ENCODE measurements around the gene ATP13A1. TPM values are rescaled to one million over a fixed set of nuclear protein-coding genes. Genes with fewer than 3 reads are reported as not detected.

The ATP13A1 gene
- total and polyA plus RNA-seq, 7 experiments from 2014 or later = 22.2 to 138 (median 97.7) TPM

DNA sequence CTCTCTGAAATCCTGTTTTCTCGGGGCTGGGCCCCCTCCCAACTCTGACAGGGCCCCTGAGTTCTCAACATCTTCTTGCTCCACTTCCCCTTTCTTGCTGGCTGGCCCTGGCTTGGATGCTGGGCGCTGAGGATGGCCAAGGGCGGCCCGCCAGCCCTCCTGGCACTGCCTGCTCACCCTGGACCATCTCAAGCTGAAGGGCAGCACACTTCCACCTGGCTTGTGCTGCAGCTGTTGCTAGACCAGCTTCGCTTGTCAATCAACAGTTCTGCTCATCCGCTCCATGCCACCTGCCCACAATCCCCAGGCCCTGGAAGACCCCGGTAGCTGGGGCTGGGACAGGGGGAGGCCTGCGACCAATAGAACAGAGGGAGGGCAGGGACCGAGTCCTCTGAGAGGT is 13.1 kb downstream of the ATP13A1 start:
- Mint-ChIP-seq H3K27ac (peak overlapping the region in 4 of 9 donors; percentile 51 to 62 (median 55)), H3K27me3 (no peaks in the 10 kb centered on the region), H3K36me3 (peaks cover 0 to 29% (median 12%) of the 10 kb centered on the region in 5 donors), H3K4me3 (no peak overlapping the region), H3K4me1 (peaks cover 0 to 6% (median 0%) of the 10 kb centered on the region in 7 donors), H3K9me3 (no peaks in the 10 kb centered on the region)
- intact Hi-C loops (cut with micrococcal nuclease) = no loop called here
- H3K36me3 ChIP-seq (ENCODE audit: control insufficient read depth in 2 of 3, insufficient read depth in 3 of 3, low read length in 3 of 3) = peaks cover 4 to 93% (median 24%) of the 10 kb centered on the region in 3 experiments
- no peaks in the 10 kb centered on the region for H3K27me3 ChIP-seq (ENCODE audit: control insufficient read depth in 2 of 2, insufficient read depth in 2 of 2, low read length in 2 of 2)
- H3K9me3 ChIP-seq (ENCODE audit: control insufficient read depth in 2 of 3, low read length in 3 of 3) = no peaks in the 10 kb centered on the region
- no peak for ATAC-seq
- no peak overlapping the region for H3K27ac ChIP-seq (ENCODE audit: low read depth, low read length)
- H3K4me3 ChIP-seq (ENCODE audit: low read length) = no peak overlapping the region
- CTCF ChIA-PET = interaction anchor here (0.7 kb wide), 1 partner anchor 18 kb away, joined by 3 read pairs; no protein-coding TSS in a partner anchor
- no peaks in the 10 kb centered on the region for H3K4me1 ChIP-seq (ENCODE audit: control insufficient read depth in 2 of 2, insufficient read depth in 2 of 2, low read length in 2 of 2)
- POLR2A ChIA-PET = interaction anchor here (1.0 to 1.1 kb wide), 4 partner anchors 13 to 164 kb away, joined by 3 to 4 read pairs (median 4); partner anchors contain the start of genes ATP13A1 and ZNF101
- DNase-seq = peak in 1 of 9 donors; percentile 6

DNA sequence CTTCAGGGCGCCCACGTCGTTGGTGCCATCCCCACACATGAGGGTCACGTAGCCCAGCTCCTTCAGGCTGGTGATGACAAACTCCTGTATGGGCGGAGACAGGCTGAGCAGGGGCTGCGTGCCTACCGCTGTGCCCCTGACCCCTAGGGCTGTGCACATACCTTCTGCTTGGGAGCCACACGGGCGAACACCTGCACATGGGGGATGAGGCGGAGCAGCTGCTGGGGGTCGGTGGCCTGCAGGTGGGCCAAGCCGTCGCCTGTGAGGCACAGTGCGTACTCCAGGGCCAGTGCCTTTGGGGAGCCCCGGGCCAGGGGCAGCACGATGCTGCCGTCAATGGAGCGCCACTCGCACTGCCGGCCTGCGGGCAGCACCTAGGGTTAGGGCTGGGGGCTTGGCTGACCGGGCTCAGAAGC is 13.9 kb downstream of the ATP13A1 start:
- Histone ChIP-seq H3K9me3 (ENCODE audit: control insufficient read depth in 2 of 3, low read length in 3 of 3) (no peaks in the 10 kb centered on the region), H3K27me3 (ENCODE audit: control insufficient read depth in 2 of 2, insufficient read depth in 2 of 2, low read length in 2 of 2) (no peaks in the 10 kb centered on the region), H3K4me1 (ENCODE audit: control insufficient read depth in 2 of 2, insufficient read depth in 2 of 2, low read length in 2 of 2) (no peaks in the 10 kb centered on the region), H3K36me3 (ENCODE audit: control insufficient read depth in 2 of 3, insufficient read depth in 3 of 3, low read length in 3 of 3) (peaks cover 4 to 93% (median 17%) of the 10 kb centered on the region in 3 experiments), H3K4me3 (ENCODE audit: low read length) (no peak overlapping the region), H3K27ac (ENCODE audit: low read depth, low read length) (no peak overlapping the region)
- intact Hi-C loops (cut with micrococcal nuclease) = no loop called here
- no peak for ATAC-seq
- no peaks in the 10 kb centered on the region for H3K9me3 Mint-ChIP-seq
- H3K4me1 Mint-ChIP-seq = peaks cover 0 to 4% (median 0%) of the 10 kb centered on the region in 7 donors
- DNase-seq = peak in 1 of 9 donors; percentile 5
- no peaks in the 10 kb centered on the region for H3K27me3 Mint-ChIP-seq
- peaks cover 0 to 30% (median 12%) of the 10 kb centered on the region in 5 donors for H3K36me3 Mint-ChIP-seq
- H3K27ac Mint-ChIP-seq = no peak overlapping the region
- ChIA-PET CTCF (no interaction called here), POLR2A (interaction anchor here (1.1 kb wide), 1 partner anchor 117 kb away, joined by 3 read pairs; no protein-coding TSS in a partner anchor)
- no peak overlapping the region for H3K4me3 Mint-ChIP-seq

DNA sequence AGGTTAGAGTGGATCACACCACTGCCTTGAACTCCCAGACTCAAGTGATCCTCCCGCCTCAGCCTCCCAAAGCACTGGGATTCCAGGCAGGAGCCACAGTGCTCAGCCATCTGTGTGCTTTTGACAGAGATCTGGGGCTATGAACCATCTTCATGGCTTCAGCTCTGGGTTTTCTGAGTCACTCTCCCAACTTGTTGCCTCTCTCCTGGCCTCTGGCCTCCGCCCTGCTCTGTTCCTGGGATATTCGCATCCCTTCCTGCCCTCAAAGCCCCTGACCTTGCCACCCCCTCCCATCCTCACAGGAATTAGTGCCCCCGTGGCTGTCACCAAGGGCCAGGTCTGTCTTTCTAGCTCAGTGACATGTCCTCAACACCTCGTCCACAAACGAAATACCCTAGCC is 14.3 kb downstream of the ATP13A1 start:
- no peak for DNase-seq
- Mint-ChIP-seq H3K27ac (peak overlapping the region in 1 of 9 donors; percentile 54), H3K4me3 (no peak overlapping the region), H3K4me1 (peaks cover 0 to 4% (median 0%) of the 10 kb centered on the region in 7 donors), H3K9me3 (no peaks in the 10 kb centered on the region), H3K27me3 (no peaks in the 10 kb centered on the region), H3K36me3 (peaks cover 0 to 32% (median 12%) of the 10 kb centered on the region in 5 donors)
- H3K4me3 ChIP-seq (ENCODE audit: low read length) = no peak overlapping the region
- intact Hi-C loops (cut with micrococcal nuclease) = no loop called here
- no peak overlapping the region for H3K27ac ChIP-seq (ENCODE audit: low read depth, low read length)
- H3K36me3 ChIP-seq (ENCODE audit: control insufficient read depth in 2 of 3, insufficient read depth in 3 of 3, low read length in 3 of 3) = peaks cover 4 to 93% (median 14%) of the 10 kb centered on the region in 3 experiments
- H3K27me3 ChIP-seq (ENCODE audit: control insufficient read depth in 2 of 2, insufficient read depth in 2 of 2, low read length in 2 of 2) = no peaks in the 10 kb centered on the region
- POLR2A ChIA-PET = interaction anchor here (1.1 kb wide), 1 partner anchor 117 kb away, joined by 3 read pairs; no protein-coding TSS in a partner anchor
- CTCF ChIA-PET = interaction anchor here (1.4 kb wide), 1 partner anchor 117 kb away, joined by 3 read pairs; no protein-coding TSS in a partner anchor
- H3K9me3 ChIP-seq (ENCODE audit: control insufficient read depth in 2 of 3, low read length in 3 of 3) = no peaks in the 10 kb centered on the region
- no peak for ATAC-seq
- H3K4me1 ChIP-seq (ENCODE audit: control insufficient read depth in 2 of 2, insufficient read depth in 2 of 2, low read length in 2 of 2) = peaks cover under 1% of the 10 kb centered on the region in 2 donors

DNA sequence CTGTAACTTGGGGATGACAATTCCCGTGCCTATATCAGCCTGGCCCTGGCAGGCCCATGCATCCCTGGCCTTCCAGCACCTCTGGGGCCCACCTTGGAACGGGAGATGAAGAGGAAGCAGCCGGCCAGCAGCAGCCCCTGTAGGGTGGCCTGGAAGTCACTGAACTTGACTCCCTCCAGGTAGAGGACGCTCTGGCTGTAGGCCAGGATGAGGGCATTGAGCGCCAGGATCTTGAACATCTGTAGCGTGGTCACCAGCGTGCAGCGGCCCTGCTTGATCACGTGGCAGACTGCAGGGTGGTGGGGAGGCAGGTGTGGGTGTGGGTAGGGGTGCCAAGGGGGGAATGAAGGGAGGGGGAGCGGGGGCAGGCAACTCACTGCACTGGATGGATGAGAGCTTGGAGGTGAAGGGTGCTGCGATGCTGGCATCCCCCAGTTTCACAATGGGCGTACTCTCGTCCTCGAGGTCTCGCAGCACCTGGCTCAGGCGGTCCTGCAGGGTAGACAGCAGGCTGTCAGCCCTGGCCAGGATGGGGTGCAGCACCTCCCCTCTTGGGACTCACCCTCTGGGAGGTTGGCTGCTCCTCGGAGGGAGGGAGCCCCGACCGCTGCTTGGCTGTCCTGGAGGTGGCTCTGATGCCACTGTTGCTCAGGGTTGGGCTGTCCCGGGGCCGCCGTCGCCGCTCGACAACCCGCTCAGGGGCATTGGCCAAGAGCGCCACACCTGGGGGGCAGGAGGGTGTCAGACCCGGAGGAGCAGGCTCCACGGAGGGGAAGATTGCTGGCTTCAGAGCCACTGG is 16.2 kb downstream of the ATP13A1 start:
- H3K9me3 Mint-ChIP-seq = no peaks in the 10 kb centered on the region
- intact Hi-C loops (cut with micrococcal nuclease) = no loop called here
- no peak overlapping the region for H3K4me3 Mint-ChIP-seq

DNA sequence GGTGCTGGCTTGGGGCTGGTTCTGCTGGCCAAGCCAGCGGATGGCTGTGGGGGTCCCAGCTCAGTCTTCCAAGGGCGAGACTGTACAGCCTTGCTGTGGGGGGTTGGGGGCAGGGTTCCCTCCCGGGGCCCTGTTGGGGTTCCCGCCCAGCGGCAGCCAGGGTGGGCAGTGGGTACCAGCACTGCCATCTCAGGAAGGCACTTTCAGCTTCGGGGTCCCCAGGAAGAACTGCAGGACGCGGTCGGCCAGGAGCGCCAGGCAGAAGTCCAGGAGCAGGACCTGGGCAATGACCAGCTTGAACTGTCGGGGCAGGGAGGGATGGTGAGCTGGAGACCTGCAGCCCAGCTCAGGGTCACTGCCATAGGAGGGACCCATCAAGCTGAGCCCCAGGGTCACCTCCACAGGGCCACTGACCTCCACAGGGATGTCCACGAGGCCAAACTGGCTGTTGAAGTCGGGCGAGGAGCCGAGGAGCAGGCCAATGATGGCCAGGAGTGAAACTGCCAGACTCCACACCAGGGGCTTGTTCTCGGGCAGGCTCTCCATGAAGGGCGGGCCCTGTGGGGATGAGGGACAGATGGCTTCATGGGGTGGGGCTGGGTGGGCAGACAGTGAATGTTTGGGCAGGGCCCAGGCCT is 18.1 kb downstream of the ATP13A1 start:
- H3K4me3 ChIP-seq (ENCODE audit: low read length) = no peak overlapping the region
- intact Hi-C loops (cut with micrococcal nuclease) = no loop called here
- Mint-ChIP-seq H3K9me3 (no peaks in the 10 kb centered on the region), H3K4me3 (no peak overlapping the region), H3K27me3 (no peaks in the 10 kb centered on the region), H3K27ac (peak overlapping the region in 3 of 9 donors; percentile 13 to 95 (median 21)), H3K4me1 (peaks cover 8 to 19% (median 13%) of the 10 kb centered on the region in 7 donors), H3K36me3 (peaks cover 0 to 25% (median 0%) of the 10 kb centered on the region in 5 donors)
- POLR2A ChIA-PET = interaction anchor here (2.5 to 3.2 kb wide), 2 partner anchors 23 to 112 kb away, joined by 19 to 30 read pairs; partner anchors contain the start of gene ZNF101
- peaks cover 0 to 70% (median 3%) of the 10 kb centered on the region in 3 experiments for H3K36me3 ChIP-seq (ENCODE audit: control insufficient read depth in 2 of 3, insufficient read depth in 3 of 3, low read length in 3 of 3)
- ATAC-seq = no peak
- peak overlapping the region; percentile 18 for H3K27ac ChIP-seq (ENCODE audit: low read depth, low read length)
- peaks cover 10 to 18% of the 10 kb centered on the region in 2 donors for H3K4me1 ChIP-seq (ENCODE audit: control insufficient read depth in 2 of 2, insufficient read depth in 2 of 2, low read length in 2 of 2)
- CTCF ChIA-PET = interaction anchor here (1.0 to 1.1 kb wide), 4 partner anchors 12 to 113 kb away, joined by 3 to 7 read pairs (median 3); no protein-coding TSS in a partner anchor
- no peaks in the 10 kb centered on the region for H3K9me3 ChIP-seq (ENCODE audit: control insufficient read depth in 2 of 3, low read length in 3 of 3)
- no peak for DNase-seq
- no peaks in the 10 kb centered on the region for H3K27me3 ChIP-seq (ENCODE audit: control insufficient read depth in 2 of 2, insufficient read depth in 2 of 2, low read length in 2 of 2)

More for the DNA sequence above, 16.2 kb downstream of the ATP13A1 start:
- peak overlapping the region in 1 of 9 donors; percentile 59 for H3K27ac Mint-ChIP-seq
- no peaks in the 10 kb centered on the region for H3K9me3 ChIP-seq (ENCODE audit: control insufficient read depth in 2 of 3, low read length in 3 of 3)
- H3K36me3 Mint-ChIP-seq = peaks cover 0 to 28% (median 4%) of the 10 kb centered on the region in 5 donors
- no peaks in the 10 kb centered on the region for H3K27me3 Mint-ChIP-seq
- no peaks in the 10 kb centered on the region for H3K27me3 ChIP-seq (ENCODE audit: control insufficient read depth in 2 of 2, insufficient read depth in 2 of 2, low read length in 2 of 2)
- DNase-seq (no peak), ATAC-seq (no peak)
- no peak overlapping the region for H3K4me3 ChIP-seq (ENCODE audit: low read length)
- peaks cover 0 to 77% (median 12%) of the 10 kb centered on the region in 3 experiments for H3K36me3 ChIP-seq (ENCODE audit: control insufficient read depth in 2 of 3, insufficient read depth in 3 of 3, low read length in 3 of 3)
- CTCF ChIA-PET = no interaction called here
- no peak overlapping the region for H3K27ac ChIP-seq (ENCODE audit: low read depth, low read length)
- POLR2A ChIA-PET = no interaction called here
- peaks cover 2 to 13% (median 8%) of the 10 kb centered on the region in 7 donors for H3K4me1 Mint-ChIP-seq
- peaks cover 5% of the 10 kb centered on the region in 2 donors for H3K4me1 ChIP-seq (ENCODE audit: control insufficient read depth in 2 of 2, insufficient read depth in 2 of 2, low read length in 2 of 2)

DNA sequence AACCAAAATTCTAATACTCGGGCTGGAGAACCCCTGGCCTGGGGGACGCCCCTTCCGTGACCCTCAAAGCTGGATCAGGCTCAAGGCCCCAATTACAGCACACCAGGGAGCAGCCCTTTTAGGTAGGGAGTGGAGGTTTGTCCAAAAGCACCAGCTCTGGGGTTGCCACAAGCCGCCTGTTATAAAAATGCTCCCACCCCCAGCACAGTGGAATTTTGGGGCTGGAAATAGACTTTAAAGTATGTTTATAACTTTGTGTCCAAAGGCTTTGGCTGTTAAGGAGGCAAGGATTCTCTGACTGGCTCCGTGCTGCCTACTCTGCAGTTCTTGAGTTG is 19.5 kb downstream of the ATP13A1 start:
- Mint-ChIP-seq H3K4me3 (peak overlapping the region; percentile 93 to 100 (median 98)), H3K27ac (peak overlapping the region; percentile 88 to 98 (median 97)), H3K27me3 (no peaks in the 10 kb centered on the region), H3K36me3 (peaks cover 0 to 20% (median 0%) of the 10 kb centered on the region in 5 donors), H3K9me3 (no peaks in the 10 kb centered on the region), H3K4me1 (peaks cover 12 to 25% (median 18%) of the 10 kb centered on the region in 7 donors)
- peaks cover 10 to 18% of the 10 kb centered on the region in 2 donors for H3K4me1 ChIP-seq (ENCODE audit: control insufficient read depth in 2 of 2, insufficient read depth in 2 of 2, low read length in 2 of 2)
- peaks cover 0 to 70% (median 7%) of the 10 kb centered on the region in 3 experiments for H3K36me3 ChIP-seq (ENCODE audit: control insufficient read depth in 2 of 3, insufficient read depth in 3 of 3, low read length in 3 of 3)
- no peaks in the 10 kb centered on the region for H3K9me3 ChIP-seq (ENCODE audit: control insufficient read depth in 2 of 3, low read length in 3 of 3)
- peak overlapping the region; percentile 82 for H3K4me3 ChIP-seq (ENCODE audit: low read length)
- CTCF ChIA-PET = interaction anchor here (0.7 to 1.6 kb wide), 9 partner anchors 25 to 314 kb away, joined by 3 to 25 read pairs (median 4); partner anchors contain the start of genes YJEFN3 and ZNF101
- DNase-seq (no peak), ATAC-seq (no peak)
- intact Hi-C loops (cut with micrococcal nuclease) = loop anchor here in 1 of 2 donors (5.0 kb wide), 1 partner anchor 257 kb away; no protein-coding TSS in a partner anchor
- no peaks in the 10 kb centered on the region for H3K27me3 ChIP-seq (ENCODE audit: control insufficient read depth in 2 of 2, insufficient read depth in 2 of 2, low read length in 2 of 2)
- POLR2A ChIA-PET = interaction anchor here (0.7 to 3.2 kb wide), 19 partner anchors 11 to 222 kb away, joined by 3 to 30 read pairs (median 4); partner anchors contain the start of genes ATP13A1, YJEFN3, ZNF101 and ZNF253
- peak overlapping the region; percentile 89 for H3K27ac ChIP-seq (ENCODE audit: low read depth, low read length)

All from naive thymus-derived CD4-positive, alpha-beta T cell (primary cell).